CD4-positive, CD25-positive, alpha-beta regulatory T cell (primary cell): ENCODE measurements around the gene HERC4. TPM values are rescaled to one million over a fixed set of nuclear protein-coding genes. Genes with fewer than 3 reads are reported as not detected.

Experiments used
- ATAC-seq, 2 donors: fragments of 150-1000 bp; cut with Tn5 transposase; one replicate each; pipeline ENCODE4 v1.10.0; 2021; ENCODE audit warnings: low read depth in 2 of 2, moderate number of reproducible peaks in 2 of 2, moderate library complexity in 1 of 2
- DNase-seq, 3 donors: peaks; one replicate each; pipeline versions ENCODE4 v3.0.0 to v3.0.0-alpha.2; 2012 to 2022; ENCODE audit warnings: mixed read lengths in 1 of 3
- H3K27ac ChIP-seq: one replicate; pipeline ENCODE4 v1.7.0; 2013; ENCODE audit warnings: mild to moderate bottlenecking, low read length; ENCODE audit not compliant: insufficient read depth, poor library complexity, severe bottlenecking
- H3K27me3 ChIP-seq: one replicate; pipeline ENCODE4 v1.7.0; 2013; ENCODE audit warnings: low read length; ENCODE audit not compliant: control insufficient read depth, insufficient read depth
- H3K36me3 ChIP-seq: one replicate; pipeline ENCODE4 v1.7.0; 2013; ENCODE audit warnings: mild to moderate bottlenecking, low read length, moderate library complexity; ENCODE audit not compliant: control insufficient read depth, insufficient read depth
- H3K4me1 ChIP-seq: 2 replicates; pipeline ENCODE4 v1.7.0; 2013; ENCODE audit warnings: mild to moderate bottlenecking, low read length; ENCODE audit not compliant: insufficient read depth, control insufficient read depth, poor library complexity, severe bottlenecking
- H3K4me3 ChIP-seq: one replicate; pipeline ENCODE4 v1.7.0; 2013; ENCODE audit warnings: low read depth, mild to moderate bottlenecking, low read length, moderate library complexity
- H3K9me3 ChIP-seq, 2 experiments: 1 replicate in 1 of 2; 2 replicates in 1 of 2; pipeline ENCODE4 v1.7.0; 2013; ENCODE audit warnings: low read length in 2 of 2, mild to moderate bottlenecking in 1 of 2, moderate library complexity in 1 of 2; ENCODE audit not compliant: control insufficient read depth in 2 of 2
- H3K27ac Mint-ChIP-seq, 3 donors: one replicate each; pipeline ENCODE4 v1.8.0; 2020 to 2022; ENCODE audit warnings: mild to moderate bottlenecking in 3 of 3, mixed read lengths in 3 of 3, moderate library complexity in 2 of 3
- H3K27me3 Mint-ChIP-seq: one replicate; pipeline ENCODE4 v1.8.0; 2022; ENCODE audit warnings: mild to moderate bottlenecking, mixed read lengths
- H3K36me3 Mint-ChIP-seq: one replicate; pipeline ENCODE4 v1.8.0; 2020; ENCODE audit warnings: mixed read lengths
- H3K4me1 Mint-ChIP-seq, 4 donors: one replicate each; pipeline ENCODE4 v1.8.0; 2020 to 2022; ENCODE audit warnings: mixed read lengths in 4 of 4, mild to moderate bottlenecking in 1 of 4
- H3K4me3 Mint-ChIP-seq, 4 donors: one replicate each; pipeline ENCODE4 v1.8.0; 2020 to 2022; ENCODE audit warnings: mild to moderate bottlenecking in 4 of 4, mixed read lengths in 4 of 4, moderate library complexity in 3 of 4
- H3K9me3 Mint-ChIP-seq, 7 donors: one replicate each; pipeline ENCODE4 v1.8.0; 2020 to 2022; ENCODE audit warnings: mixed read lengths in 7 of 7, mild to moderate bottlenecking in 3 of 7, moderate library complexity in 2 of 7
- polyA plus RNA-seq, 4 donors: library from polyadenylated mRNA; unstranded; fragments of 300-500 nt; fragmentation: Illumina TruSeq; gene quantifications; one replicate each; pipeline ENCODE4 v1.2.3, GENCODE V29; 2021
- total RNA-seq: library from RNA; stranded (reverse); gene quantifications from one replicate; pipeline ENCODE4 v1.2.3, GENCODE V29; 2022

HERC4 gene
- total and polyA plus RNA-seq, 5 donors from 2014 or later, result 21.6 to 69.2 (median 24.5) TPM

DNA sequence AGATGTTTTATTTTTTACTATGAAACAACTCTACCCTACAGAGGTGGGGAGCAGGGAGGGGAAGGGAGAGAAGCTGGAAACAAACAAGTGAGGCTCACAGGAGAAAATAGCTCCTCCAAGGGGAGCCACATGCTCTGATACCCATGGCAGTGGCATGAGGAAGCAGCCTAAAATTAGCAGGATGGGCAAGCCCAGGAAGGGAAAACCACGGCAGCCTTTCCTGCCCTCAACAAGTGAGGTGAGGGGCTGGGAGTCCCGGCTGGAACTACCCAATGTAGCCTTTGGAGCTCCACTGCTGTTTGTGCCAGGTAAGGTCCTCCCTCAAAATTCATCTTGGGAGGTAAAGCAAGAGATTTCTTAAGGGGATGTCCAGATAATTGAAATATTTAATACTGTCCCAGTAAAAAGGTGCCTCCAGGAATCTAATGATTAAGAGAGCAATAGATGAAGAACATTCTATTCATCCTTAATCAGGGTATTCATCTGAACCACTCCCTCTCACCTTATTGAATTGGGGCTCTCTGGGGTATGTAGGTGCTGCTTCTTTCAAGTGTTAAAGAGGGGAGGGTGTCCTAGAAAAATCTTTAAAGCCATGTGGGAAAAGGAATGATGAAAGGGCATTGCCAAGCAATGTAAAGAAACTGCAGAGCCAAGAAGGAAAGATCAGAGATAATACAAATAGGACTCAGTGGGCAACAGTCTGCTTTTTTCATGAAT lies 12.8 kb upstream of the HERC4 start:
- Histone ChIP-seq H3K27ac (no peak overlapping the region), H3K4me3 (no peak overlapping the region), H3K4me1 (no peaks in the 10 kb centered on the region), H3K36me3 (no peaks in the 10 kb centered on the region), H3K27me3 (peaks cover 2% of the 10 kb centered on the region), H3K9me3 (no peaks in the 10 kb centered on the region)
- Mint-ChIP-seq H3K9me3 (peaks cover 0 to 1% (median 0%) of the 10 kb centered on the region in 7 donors), H3K27me3 (peaks cover 12% of the 10 kb centered on the region), H3K4me1 (peaks cover 0 to 13% (median 6%) of the 10 kb centered on the region in 4 donors), H3K27ac (peak overlapping the region in 1 of 3 donors; percentile 54), H3K36me3 (no peaks in the 10 kb centered on the region), H3K4me3 (no peak overlapping the region)
- DNase-seq (no peak), ATAC-seq (no peak)

GRCh38 chr10:68086910-68087684 lies 12.0 kb upstream of the HERC4 start:
- DNase-seq (no peak), ATAC-seq (no peak)
- no peak overlapping the region for H3K4me3 ChIP-seq
- H3K27me3 ChIP-seq, result peaks cover 5% of the 10 kb centered on the region
- Mint-ChIP-seq H3K4me1 (peaks cover 0 to 13% (median 6%) of the 10 kb centered on the region in 4 donors), H3K36me3 (no peaks in the 10 kb centered on the region), H3K27ac (peak overlapping the region in 1 of 3 donors; percentile 54), H3K4me3 (no peak overlapping the region), H3K27me3 (peaks cover 17% of the 10 kb centered on the region), H3K9me3 (peaks cover 0 to 1% (median 0%) of the 10 kb centered on the region in 7 donors)
- no peaks in the 10 kb centered on the region for H3K4me1 ChIP-seq
- no peaks in the 10 kb centered on the region for H3K9me3 ChIP-seq
- H3K27ac ChIP-seq, result no peak overlapping the region
- no peaks in the 10 kb centered on the region for H3K36me3 ChIP-seq

DNA sequence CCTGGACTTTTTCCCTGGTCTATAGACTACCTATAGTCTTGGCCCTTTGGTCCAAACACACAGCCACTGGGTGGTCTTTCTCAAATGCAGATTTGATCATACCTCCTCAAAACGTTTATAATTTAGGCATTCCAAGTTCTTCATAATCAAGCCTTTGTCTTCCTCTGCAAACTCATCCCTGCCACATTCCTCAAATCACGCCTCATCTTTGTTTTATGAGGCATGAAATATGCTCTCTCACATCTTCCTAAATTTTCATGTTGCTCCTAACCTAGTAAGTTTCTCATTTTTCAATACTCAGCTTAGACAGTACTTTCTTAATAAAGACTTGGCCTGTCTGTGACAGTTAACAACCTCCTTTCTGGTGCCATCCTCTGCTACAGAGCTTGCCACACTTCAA lies 10.9 kb upstream of the HERC4 start:
- H3K4me1 Mint-ChIP-seq, result peaks cover 0 to 13% (median 6%) of the 10 kb centered on the region in 4 donors
- H3K27ac Mint-ChIP-seq, result no peak overlapping the region

GRCh38 chr10:68084469-68084868 lies 9.4 kb upstream of the HERC4 start:
- Mint-ChIP-seq H3K4me3 (no peak overlapping the region), H3K27ac (no peak overlapping the region), H3K4me1 (peaks cover 0 to 12% (median 6%) of the 10 kb centered on the region in 4 donors), H3K9me3 (peaks cover 0 to 1% (median 0%) of the 10 kb centered on the region in 7 donors), H3K27me3 (peaks cover 17% of the 10 kb centered on the region), H3K36me3 (no peaks in the 10 kb centered on the region)
- DNase-seq (no peak), ATAC-seq (no peak)
- no peaks in the 10 kb centered on the region for H3K36me3 ChIP-seq
- H3K4me3 ChIP-seq, result no peak overlapping the region
- no peaks in the 10 kb centered on the region for H3K9me3 ChIP-seq
- no peaks in the 10 kb centered on the region for H3K4me1 ChIP-seq
- H3K27ac ChIP-seq, result no peak overlapping the region
- H3K27me3 ChIP-seq, result peaks cover 5% of the 10 kb centered on the region

More for the DNA sequence above, 10.9 kb upstream of the HERC4 start:
- H3K4me3 ChIP-seq, result no peak overlapping the region
- DNase-seq, result no peak
- H3K4me1 ChIP-seq, result no peaks in the 10 kb centered on the region
- H3K9me3 Mint-ChIP-seq, result peaks cover 0 to 1% (median 0%) of the 10 kb centered on the region in 7 donors
- H3K36me3 ChIP-seq, result no peaks in the 10 kb centered on the region
- no peaks in the 10 kb centered on the region for H3K9me3 ChIP-seq
- no peak for ATAC-seq
- no peaks in the 10 kb centered on the region for H3K36me3 Mint-ChIP-seq
- H3K27me3 Mint-ChIP-seq, result peaks cover 17% of the 10 kb centered on the region
- H3K4me3 Mint-ChIP-seq, result no peak overlapping the region
- no peak overlapping the region for H3K27ac ChIP-seq
- peaks cover 5% of the 10 kb centered on the region for H3K27me3 ChIP-seq

- Histone ChIP-seq H3K4me3 (no peak overlapping the region), H3K36me3 (no peaks in the 10 kb centered on the region), H3K27ac (no peak overlapping the region), H3K4me1 (no peaks in the 10 kb centered on the region), H3K9me3 (no peaks in the 10 kb centered on the region), H3K27me3 (peaks cover 5% of the 10 kb centered on the region)
- DNase-seq (no peak), ATAC-seq (no peak)
- no peaks in the 10 kb centered on the region for H3K36me3 Mint-ChIP-seq
- peaks cover 0 to 1% (median 0%) of the 10 kb centered on the region in 7 donors for H3K9me3 Mint-ChIP-seq
- H3K4me3 Mint-ChIP-seq, result no peak overlapping the region
- H3K4me1 Mint-ChIP-seq, result peaks cover 0 to 8% (median 6%) of the 10 kb centered on the region in 4 donors
- no peak overlapping the region for H3K27ac Mint-ChIP-seq
- peaks cover 17% of the 10 kb centered on the region for H3K27me3 Mint-ChIP-seq
Observed at GRCh38 chr10:68083953-68084352, 8.9 kb upstream of the HERC4 start.

GRCh38 chr10:68082872-68083271 lies 7.8 kb upstream of the HERC4 start:
- Histone ChIP-seq H3K27ac (no peak overlapping the region), H3K36me3 (no peaks in the 10 kb centered on the region), H3K9me3 (no peaks in the 10 kb centered on the region), H3K4me3 (no peak overlapping the region), H3K4me1 (no peaks in the 10 kb centered on the region), H3K27me3 (peaks cover 5% of the 10 kb centered on the region)
- peaks cover 17% of the 10 kb centered on the region for H3K27me3 Mint-ChIP-seq
- no peaks in the 10 kb centered on the region for H3K36me3 Mint-ChIP-seq
- H3K9me3 Mint-ChIP-seq, result no peaks in the 10 kb centered on the region
- peak overlapping the region in 1 of 3 donors; percentile 48 for H3K27ac Mint-ChIP-seq
- DNase-seq, result no peak
- no peak overlapping the region for H3K4me3 Mint-ChIP-seq
- no peak for ATAC-seq
- peaks cover 0 to 2% (median 0%) of the 10 kb centered on the region in 4 donors for H3K4me1 Mint-ChIP-seq

- Mint-ChIP-seq H3K4me1 (peaks cover 0 to 2% (median 0%) of the 10 kb centered on the region in 4 donors), H3K27ac (no peak overlapping the region), H3K4me3 (no peak overlapping the region), H3K36me3 (no peaks in the 10 kb centered on the region), H3K9me3 (no peaks in the 10 kb centered on the region), H3K27me3 (peaks cover 17% of the 10 kb centered on the region)
- Histone ChIP-seq H3K27ac (no peak overlapping the region), H3K36me3 (no peaks in the 10 kb centered on the region), H3K27me3 (peaks cover 5% of the 10 kb centered on the region), H3K9me3 (no peaks in the 10 kb centered on the region), H3K4me1 (no peaks in the 10 kb centered on the region), H3K4me3 (no peak overlapping the region)
- no peak for DNase-seq
- no peak for ATAC-seq
Observed at GRCh38 chr10:68081916-68082315, 6.8 kb upstream of the HERC4 start.
